NCI-H1092 (cell line): ENCODE data around the gene IL31RA.
A peak's percentile ranks its signal among the peaks of the same experiment; 100 is the strongest.
"Not testable (repeated sequence)": the region's sequence is repeated elsewhere in the genome, so short reads cannot be mapped to it uniquely, and the experiment has no call there.

Experiments used
- DNase-seq: peaks from one replicate; lab custom pipeline; 2025; lab: John Stamatoyannopoulos, UW

The IL31RA gene

GRCh38 chr5:55926476-55926875 lies 75.3 kb downstream of the IL31RA start:
- DNase-seq: no peak

- DNase-seq: no peak
Measured at GRCh38 chr5:55927861-55928655, 76.9 kb downstream of the IL31RA start.

GRCh38 chr5:55929020-55929799 lies 78.1 kb downstream of the IL31RA start:
- DNase-seq: no peak

- DNase-seq: no peak
Measured at GRCh38 chr5:55932700-55933099, 81.5 kb downstream of the IL31RA start.

GRCh38 chr5:55933377-55934114 lies 82.4 kb downstream of the IL31RA start:
- DNase-seq: no peak

GRCh38 chr5:55934115-55934613 lies 83.0 kb downstream of the IL31RA start:
- no peak for DNase-seq

GRCh38 chr5:55934720-55935119 lies 83.6 kb downstream of the IL31RA start:
- DNase-seq: no peak

- DNase-seq: no peak
Measured at GRCh38 chr5:55935371-55935770, 84.2 kb downstream of the IL31RA start.

GRCh38 chr5:55936100-55936693 lies 85.0 kb downstream of the IL31RA start:
- DNase-seq: peak; percentile 32

GRCh38 chr5:55937598-55937997 lies 86.4 kb downstream of the IL31RA start:
- not testable (repeated sequence) for DNase-seq

- not testable (repeated sequence) for DNase-seq
Measured at GRCh38 chr5:55941154-55941553, 90.0 kb downstream of the IL31RA start.

- DNase-seq: no peak
Measured at GRCh38 chr5:55959208-55959607, 108.1 kb downstream of the IL31RA start.

- no peak for DNase-seq
Measured at GRCh38 chr5:55960779-55961178, 109.6 kb downstream of the IL31RA start.

GRCh38 chr5:55965525-55965924 lies 114.4 kb downstream of the IL31RA start:
- no peak for DNase-seq

- DNase-seq: no peak
Measured at GRCh38 chr5:55966284-55966683, 115.1 kb downstream of the IL31RA start.

- DNase-seq: no peak
Measured at GRCh38 chr5:55969956-55970355, 118.8 kb downstream of the IL31RA start.
